Activated CD8-positive, alpha-beta memory T cell treated with anti-CD3 and anti-CD28 coated beads, Interleukin-2, amount 50 U/mL, for 4 hours (primary cell): ENCODE measurements around the gene CRB3.

Experiments
- DNase-seq: peaks from one replicate; pipeline ENCODE4 v3.0.0-alpha.2; 2020

Gene CRB3

DNA sequence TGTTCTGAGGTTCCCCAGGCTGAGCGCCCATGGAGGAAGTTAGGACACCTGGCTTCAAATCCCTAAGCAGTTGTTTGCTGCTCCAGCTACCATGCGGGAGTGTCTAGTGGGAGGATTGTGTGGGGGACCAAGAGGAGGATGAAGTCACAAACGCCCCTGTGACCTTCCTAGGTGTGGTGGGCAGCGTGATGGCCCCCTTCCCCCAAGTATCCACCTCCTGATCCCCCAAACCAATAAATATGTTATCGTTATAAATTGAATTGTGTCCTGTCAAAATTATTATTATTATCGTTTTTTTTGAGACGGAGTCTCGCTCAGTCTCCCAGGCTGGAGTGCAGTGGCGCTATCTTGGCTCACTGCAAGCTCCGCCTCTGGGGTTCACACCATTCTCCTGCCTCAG lies 30.4 kb upstream of the CRB3 start, which contains the start of gene SLC25A41:
SLC25A41 (minus strand) TSS at position 101 of the 400 bp plus-strand sequence; CDS start at position 31, 70 bp downstream.
- DNase-seq: no peak

DNA sequence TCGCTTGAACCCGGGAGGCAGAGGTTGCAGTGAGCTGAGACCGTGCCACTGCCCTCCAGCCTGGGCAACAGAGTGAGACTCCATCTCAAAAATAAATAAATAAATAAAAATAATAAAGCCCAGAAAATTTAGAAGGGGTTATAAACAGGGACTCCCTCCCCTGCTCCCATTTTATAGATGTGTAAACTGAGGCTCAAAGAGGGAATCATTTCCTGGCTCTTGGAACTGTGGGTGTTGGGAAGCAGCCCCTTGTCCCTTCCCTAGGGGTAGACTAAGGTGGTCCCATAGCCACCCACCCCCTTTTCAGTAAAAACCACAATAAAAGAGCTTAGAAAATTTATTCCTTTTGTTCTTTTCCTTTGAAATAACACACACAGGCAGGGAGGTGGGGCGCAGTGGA lies 24.3 kb upstream of the CRB3 start:
- DNase-seq: no peak

DNA sequence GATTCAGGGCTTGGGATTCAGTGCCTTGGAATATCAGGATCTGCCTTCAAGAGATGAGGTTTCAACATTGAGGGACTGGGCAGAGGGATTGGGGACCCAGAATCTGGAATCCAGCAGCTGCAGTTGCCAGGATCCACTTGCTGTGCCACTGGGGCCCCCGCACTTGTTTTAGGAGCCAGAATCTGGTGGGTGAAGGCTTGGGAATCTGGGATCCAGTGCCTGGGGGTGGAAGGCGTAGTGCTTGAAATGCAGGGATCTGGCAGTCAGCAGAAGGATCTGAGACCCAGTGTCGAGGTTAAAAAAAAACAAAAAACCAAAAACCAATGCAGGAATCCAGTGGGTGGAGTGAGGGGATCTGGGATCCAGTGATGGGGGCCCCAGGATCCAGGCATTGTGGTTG lies 23.2 kb upstream of the CRB3 start:
- no peak for DNase-seq

DNA sequence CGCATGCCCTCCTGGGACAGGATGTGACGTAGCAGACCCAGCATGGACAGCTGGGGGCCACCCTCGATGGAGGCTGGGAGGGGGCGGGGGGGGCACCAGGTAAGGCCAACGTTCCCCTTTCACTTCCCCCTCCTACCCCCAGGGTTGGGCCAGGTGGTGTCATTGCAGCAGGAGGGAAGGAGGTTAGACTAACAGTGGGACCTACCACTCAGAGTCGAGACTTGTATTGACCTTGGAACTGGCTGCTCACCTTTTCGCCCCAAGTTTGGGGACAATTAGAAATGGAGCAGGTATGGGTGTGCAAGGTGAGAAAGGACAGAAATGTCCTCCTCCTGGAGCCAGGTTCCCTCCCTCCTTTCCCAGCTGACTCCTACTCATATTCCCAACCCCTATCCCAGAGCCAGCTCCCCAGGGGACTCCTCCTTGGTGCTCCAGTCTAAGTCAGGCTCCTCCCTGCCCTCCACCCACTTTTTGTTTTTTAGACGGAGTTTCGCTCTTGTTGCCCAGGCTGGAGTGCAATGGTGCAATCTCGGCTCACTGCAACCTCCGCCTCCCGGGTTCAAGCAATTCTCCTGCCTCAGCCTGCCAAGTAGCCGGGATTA lies 21.9 kb upstream of the CRB3 start:
- no peak for DNase-seq

DNA sequence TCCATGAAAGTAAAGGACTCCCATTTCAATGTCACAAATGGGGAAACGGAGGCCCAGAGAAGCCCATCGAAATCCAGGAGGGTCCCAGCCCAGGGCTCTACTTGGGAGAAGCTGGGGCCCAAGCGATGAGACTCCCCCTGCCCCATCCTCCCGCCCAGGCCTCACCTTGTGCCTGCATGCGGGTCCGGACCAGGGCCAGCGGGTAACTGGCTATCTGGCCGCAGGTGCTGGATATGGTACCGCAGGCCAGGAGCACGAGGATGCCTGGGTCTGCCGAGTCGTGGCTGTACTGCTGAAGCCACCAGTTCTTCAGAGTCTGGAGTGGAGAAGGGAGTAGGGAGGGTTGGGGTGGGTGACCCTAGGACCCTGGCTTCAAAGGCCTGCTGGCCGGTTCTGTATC lies 20.1 kb upstream of the CRB3 start:
- no peak for DNase-seq

DNA sequence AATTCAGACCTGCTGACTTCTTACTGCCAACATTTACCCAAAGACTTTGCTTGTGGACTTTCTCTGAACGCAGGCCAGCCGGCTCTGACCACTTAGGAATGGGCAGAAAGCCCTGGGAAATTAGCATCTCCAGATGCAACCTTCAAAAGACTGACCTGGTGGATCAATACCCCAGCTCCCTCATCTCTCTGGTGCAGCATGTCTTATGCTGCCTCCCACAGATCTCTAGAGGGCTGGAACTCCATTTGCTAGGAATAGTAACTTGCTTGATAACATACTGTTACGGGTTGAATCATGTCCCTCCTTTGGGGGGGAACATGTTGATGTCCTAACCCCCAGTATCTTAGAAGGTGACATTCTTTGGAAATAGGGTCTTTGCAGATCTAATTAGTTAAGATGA lies 17.6 kb upstream of the CRB3 start:
- DNase-seq: no peak

DNA sequence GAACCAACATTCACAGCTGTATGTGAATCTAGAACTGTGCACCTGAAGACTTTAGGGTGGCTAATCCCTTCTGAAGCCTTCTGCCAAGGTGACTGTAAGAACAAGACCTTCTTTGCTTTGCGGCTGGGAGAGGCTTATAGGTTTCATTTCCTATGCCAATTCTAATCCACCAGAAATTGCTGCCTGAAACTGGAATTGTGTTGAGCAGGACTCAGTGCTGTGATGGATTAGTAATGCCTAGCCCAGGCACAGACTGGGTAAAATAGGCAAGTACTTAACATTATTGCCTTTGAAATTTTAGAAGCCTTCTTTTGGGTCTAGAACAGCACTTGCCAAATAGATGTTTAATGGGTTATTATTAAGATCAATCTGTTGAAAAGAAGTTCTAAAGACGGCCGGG lies 16.0 kb upstream of the CRB3 start:
- DNase-seq: no peak

DNA sequence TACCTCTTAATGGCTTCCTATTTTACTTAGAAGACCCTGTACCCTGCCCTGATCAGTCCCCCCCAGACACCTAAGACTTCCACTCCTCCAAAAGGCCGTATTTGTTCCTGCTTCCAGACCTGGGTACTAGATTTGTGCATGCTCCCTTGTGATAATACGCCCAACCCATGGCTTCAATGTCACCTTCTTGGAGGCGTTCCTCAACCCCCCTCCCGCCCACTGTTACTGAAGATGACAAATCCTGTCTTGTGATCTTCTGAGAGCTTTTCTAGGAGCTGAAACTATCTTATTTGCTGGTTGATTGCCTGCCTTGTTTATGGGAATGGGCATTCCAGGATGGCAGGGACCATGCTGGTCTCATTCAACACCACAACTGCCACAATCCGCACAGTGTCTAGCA lies 13.9 kb upstream of the CRB3 start:
- DNase-seq: no peak

DNA sequence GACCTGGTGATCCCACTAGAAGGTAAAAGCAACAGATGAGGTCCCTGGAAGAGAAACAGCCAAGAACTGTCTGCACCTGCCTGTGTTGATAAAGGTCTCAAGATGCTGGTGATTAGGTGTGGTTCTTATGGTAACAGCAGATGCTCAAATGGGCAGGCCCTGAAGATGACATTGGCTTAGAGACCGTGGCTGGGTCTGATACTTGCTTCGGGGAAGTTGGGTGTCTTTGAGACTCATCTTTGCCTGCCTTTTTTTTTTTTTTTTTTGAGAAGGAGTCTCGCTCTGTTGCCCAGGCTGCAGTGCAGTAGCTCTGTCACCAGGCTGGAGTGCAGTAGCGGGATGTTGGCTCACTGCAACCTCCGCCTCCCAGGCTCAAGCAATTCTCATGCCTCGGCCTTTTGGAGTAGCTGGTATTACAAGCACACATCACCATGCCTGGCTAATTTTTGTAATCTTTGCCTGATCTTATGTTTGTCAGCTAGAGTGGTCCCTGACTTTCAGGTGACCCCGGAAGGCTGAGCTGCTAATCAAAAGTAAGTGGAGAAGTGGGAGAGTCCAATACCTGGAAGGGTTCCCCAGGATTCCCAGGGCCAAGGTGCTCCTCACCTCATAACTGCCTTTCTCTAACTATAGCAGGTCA lies 12.4 kb upstream of the CRB3 start:
- no peak for DNase-seq

DNA sequence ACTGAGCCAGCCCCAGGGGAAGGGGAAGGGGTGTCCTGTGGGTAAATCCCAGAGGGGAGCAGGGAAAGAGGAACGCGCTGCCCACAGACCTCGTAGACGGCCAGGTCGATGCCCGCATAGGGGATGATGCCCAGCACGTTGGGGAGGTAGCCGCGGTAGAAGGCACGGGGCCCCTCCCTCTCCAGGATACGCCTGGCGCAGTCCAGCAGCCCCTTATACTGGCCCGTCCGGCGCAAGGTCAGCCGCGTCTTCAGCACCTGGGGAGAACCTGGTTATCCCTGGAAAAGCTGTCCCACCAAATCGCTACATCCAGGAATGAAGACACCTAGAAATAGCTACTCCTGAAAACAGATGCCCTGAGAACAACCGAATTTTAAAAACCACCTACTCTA lies 11.9 kb upstream of the CRB3 start:
- DNase-seq: no peak

DNA sequence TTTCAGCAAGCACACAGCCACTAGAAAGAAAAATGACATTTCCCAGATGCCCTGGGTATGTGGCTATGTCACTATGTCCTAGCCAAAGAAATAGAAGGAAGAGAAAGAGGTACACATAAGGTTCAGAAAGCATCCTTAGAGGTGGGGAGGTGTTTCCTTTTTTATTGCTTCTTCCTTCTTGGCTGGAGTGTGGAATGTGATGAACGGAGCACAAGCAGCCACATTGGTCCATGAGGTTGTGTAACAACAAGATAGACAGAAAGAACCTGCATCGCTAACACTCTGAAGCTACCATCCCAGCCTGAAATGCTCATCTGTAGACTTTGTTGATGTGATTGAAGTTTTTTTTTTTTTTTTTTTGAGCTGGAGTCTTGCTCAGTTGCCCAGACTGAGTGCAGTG lies 11.2 kb upstream of the CRB3 start:
- no peak for DNase-seq

DNA sequence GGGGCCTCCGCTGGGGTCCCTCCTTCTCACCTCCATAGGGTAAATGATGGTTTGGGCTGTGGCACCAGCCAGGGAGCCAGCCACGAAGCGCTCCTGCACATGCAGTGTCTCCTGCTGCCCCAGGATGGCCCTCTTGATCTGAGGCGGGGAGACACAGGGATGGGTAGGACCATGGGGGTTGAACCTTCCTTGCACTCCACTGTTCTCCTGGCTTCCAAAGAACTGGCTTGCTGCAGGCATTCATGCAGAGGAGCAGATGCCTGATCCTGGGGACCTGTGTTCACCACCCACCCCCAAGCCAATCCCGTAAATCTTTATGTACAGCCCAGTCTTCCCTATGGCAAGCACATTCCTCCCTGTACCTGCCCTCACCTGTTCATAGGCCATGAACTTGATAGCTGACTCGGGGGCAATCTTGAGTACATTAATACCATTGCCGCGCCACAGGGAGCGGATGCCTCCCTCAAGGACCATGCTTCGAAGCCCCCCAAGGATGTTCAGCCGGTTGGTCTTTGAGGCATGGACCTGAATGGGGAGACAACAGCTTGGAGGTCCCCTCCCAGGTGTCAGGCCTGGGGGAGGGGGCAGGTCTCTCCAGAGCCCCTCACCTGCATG lies 10.0 kb upstream of the CRB3 start:
- DNase-seq: no peak

DNA sequence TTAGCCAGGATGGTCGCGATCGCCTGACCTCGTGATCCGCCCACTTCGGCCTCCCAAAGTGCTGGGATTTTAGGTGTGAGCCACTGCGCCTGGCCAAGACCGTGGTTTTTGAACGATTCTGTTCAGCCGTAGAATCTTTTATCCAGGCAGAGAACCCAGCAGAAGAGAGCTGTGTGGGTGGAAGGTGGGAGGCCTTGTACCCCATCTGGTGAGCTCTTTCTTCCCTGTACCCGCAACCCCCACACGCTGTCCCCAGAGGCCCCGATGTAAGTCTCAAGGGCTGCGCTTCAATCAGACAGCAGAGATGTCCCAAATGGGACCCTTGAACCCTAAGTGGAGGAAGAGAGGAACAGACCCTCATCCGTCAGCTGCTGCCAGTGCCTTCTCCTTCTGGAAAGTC lies 8.1 kb upstream of the CRB3 start:
- DNase-seq: no peak

DNA sequence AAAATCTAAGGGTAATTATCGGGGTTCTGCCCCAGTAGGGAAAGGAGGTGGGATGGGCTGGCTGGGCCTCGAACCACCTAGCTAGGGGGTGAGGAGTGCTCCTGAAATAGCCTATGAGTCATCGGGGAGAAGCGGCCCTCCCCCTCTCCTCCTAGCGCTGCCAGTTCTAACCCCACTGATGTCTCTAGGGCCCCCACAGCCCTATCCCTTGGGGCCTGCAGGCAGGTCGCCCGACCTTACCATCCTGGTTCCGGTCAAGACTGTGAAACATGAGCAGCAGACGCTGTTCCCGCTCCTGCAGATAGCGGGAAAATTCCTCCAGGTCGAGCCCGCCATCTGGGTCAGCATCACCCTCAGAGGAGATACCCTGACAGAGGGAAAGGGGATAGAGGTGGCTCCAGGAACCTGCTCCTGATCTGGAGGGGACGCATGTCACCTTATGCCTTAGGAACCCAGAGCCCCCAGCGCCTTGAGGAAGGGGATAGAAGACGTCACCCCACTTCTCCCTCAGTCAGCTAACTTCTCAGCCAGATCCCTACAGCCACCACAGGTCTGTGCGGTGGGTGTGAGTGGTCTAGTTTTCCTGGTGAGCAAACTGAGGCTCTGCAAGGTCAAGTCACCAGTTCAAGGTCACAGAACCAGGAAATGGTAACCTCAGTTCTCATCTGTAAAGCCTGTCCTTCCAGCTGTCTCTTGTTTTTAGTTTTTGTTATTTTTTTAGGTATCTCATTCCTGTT lies 5.9 kb upstream of the CRB3 start:
- DNase-seq: no peak

DNA sequence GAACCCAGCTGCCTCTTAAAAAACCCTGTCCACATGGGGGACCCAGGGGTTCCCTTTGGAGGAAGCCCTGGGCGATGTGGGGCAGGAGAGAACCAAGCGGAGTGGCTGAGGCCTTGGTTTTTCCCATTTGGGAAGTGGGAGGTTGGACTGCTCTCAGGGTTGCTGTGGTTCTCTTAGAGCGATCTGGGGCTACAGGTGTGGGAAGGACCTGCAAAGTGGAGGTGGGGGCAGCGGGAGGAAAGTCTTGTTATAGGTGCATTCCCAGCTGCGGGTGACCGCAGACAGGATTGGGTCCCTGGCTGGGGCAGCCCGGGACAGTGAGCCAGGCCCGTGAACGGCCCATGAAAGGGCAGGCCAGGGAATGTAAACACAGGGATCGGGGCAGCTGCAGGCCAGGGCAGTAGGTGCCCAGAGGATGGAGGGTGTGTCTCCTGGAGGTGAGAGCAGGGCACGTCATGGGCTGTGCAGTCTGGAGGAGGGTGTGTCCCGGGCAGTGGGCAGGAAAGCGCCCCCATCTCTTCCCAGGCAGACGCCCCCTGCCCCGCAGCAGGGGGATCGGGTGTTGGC lies 5.3 kb upstream of the CRB3 start:
- no peak for DNase-seq

DNA sequence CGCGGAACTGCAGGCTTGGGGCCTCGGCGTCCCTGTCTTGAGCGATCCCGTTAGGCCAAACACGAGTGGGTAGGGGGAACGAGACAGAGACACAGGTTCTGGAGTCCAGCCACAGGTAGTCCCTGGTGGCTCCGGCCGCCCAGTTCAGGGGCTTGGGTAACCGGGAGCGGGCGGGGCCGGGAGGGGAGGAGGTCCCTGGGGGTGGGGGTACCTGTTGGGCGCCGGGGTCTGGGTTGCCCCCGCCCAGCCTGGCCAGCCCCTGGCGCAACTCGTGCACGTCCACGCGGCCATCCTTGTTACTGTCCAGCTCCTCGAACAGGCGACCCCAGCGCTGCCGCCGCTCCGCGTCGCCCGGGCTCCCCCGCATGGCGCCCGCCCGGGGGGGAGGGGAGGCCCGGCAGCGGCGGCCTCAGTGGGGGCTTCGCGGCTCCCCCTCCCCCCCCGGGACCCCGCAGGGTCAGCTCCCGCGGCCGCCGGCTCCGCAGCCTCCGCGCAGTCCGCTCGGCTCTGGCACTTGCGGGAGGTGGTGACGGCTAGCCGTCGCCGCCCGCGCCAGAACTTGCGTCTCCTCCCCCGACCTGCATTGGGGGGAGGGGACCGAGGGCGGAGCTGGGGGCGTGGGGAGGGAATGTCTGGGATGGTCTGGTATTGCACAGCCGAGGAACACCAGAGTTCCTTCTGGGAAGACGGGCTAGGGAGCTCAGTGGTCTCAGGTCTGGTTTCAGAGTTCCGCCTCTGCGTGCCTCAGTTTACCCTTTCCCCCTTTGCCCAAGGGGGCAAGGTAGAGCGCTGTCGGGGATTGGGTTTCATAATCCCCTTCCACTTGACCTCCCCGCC lies 4.6 kb upstream of the CRB3 start, which contains the start of gene SLC25A23:
SLC25A23 (minus strand) TSS at position 531 of the 837 bp plus-strand sequence; CDS start at position 367, 164 bp downstream.
- peak; percentile 58 for DNase-seq

DNA sequence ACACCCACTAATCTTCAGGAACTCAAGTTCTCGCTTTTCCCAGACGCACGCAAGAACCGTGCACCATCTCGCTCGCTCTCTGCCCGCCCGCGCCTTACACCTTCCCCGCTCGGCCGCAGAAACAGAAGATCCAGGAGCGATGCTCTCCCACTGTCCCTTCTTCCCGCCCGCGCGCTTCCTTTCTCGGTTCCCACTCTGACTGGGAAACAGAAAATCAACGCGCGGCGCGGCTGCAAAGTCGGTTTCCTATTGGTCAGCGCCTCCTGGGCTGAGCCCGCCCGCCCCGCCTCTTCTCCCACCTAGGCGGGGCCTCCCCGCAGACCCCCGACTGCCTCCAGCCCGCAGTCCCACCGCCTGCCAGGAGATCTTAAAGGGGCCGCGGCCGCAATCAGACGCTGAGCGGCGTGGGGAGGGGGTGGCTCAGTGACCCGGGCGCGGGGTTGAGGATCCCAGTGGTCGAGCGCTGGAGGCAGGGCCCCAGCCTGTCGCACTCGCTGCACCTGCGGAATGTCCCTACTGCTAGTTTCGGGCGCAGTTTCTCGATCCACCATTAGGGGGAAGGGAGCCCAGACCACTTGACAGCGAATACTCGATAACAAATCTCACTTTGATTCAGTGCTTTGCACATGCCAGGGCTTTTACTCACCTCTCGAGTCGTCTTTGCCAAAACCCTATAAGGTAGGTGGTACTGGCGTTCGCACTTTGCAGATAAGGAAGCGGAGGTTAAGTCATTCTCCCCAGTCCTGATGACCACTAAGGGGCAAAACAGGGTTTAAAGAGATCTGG lies 3.8 kb upstream of the CRB3 start:
- DNase-seq: peak; percentile 95

DNA sequence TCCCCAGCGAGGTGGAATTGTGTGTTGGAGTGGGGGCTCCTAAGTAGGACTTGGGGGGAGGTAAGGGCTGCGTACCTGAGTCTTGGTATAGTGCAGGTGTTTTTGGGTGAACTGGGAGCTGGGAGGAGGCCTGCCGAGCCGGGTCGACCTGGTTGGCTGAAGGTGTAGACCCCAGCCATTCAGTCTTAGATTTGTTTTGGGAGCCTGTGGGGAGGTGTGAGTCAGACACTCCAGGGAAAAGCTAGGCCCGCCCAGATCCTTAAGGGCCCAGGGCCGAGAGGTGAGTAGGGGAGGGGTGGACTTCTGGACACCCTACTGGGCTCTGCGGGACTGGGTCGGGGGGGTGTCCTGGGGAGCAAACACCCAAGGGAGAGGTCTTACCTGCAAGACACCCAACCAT lies 935 bp downstream of the CRB3 start:
- no peak for DNase-seq

DNA sequence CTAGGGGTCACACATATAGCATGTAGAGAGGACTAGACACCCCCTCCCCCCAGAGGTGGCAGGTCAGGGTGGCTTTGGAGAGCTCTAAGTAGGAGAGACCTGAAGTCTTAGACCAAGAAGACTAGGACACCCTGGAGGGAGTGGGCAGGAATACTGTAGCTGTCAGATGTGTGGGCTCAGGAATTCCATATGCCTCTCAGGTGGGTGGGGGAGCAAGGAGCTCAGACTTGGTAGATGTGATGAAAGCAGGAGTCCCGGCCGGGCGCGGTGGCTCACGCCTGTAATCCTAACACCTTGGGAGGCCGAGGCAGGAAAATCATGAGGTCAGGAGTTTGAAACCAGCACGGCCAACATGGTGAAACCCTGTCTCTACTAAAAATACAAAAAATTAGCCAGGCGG lies 1.6 kb downstream of the CRB3 start:
- no peak for DNase-seq

DNA sequence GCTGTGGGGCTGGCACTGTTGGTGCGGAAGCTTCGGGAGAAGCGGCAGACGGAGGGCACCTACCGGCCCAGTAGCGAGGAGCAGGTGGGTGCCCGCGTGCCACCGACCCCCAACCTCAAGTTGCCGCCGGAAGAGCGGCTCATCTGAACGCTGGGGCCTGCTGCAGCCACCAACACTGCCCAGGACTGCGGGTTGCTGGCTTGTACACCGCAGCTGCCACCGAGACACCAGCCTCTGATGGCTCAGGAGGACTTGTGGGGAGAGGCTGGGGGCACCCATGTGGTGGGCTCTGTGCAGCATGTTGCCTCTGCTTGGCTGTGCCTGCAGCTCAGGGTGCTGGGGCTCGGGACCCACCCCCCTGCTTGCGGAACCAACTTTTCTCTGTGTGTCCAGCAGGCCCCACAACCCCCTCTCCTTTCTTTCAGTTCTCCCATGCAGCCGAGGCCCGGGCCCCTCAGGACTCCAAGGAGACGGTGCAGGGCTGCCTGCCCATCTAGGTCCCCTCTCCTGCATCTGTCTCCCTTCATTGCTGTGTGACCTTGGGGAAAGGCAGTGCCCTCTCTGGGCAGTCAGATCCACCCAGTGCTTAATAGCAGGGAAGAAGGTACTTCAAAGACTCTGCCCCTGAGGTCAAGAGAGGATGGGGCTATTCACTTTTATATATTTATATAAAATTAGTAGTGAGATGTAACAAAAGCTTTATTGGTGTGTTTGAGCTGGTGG lies 2.6 kb downstream of the CRB3 start:
- no peak for DNase-seq

DNA sequence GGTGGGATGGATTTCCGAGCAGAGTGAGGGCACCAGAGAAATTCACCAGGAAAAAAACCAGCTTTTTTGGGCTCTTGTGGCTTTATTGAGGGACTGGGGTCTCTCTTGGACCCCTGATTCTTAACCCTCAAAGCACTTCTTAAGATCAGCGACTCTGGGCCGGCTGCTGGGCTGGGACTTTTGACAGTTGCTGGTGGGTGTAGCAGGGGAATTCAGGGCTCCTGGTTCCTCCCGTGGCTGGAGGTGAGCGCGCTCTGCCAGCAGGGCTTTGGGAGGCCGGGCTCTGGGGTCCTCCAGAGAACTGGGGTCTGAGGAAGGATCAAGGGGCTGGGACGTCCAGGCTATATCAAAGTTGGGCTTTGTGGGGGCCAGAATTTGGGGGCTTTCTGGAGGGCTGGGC lies 3.3 kb downstream of the CRB3 start:
- no peak for DNase-seq
